GM12878 (cell line): ENCODE results near the gene CLEC4G. TPM values are rescaled to one million over a fixed set of nuclear protein-coding genes. Genes with fewer than 3 reads are reported as not detected.

Experiments used
- ATAC-seq: fragments of 200-7000 bp; cut with Tn5 transposase; 3 replicates; pipeline ENCODE4 v1.9.1; 2020; ENCODE audit warnings: mild to moderate bottlenecking, moderate library complexity
- BruUV-seq: library from RNA; stranded (reverse); fragments of 400-500 nt; replicated peaks from 2 replicates; lab custom pipeline; 2021; lab: Mats Ljungman, UMichigan
- CTCF ChIA-PET: fragments of 300-600 bp; sonication (Branson Sonifier 250); formaldehyde crosslinking; extraction: SDS; loops from one replicate; lab custom pipeline; 2021; ENCODE audit warnings: inconsistent platforms; lab: Yijun Ruan, JAX
- POLR2A ChIA-PET: fragments of 350-600 bp; formaldehyde crosslinking; extraction: SDS; loops from one replicate; lab custom pipeline; 2021; ENCODE audit warnings: inconsistent platforms; lab: Charles Lee
- RAD21 ChIA-PET: fragments of 300-600 bp; sonication (Branson Sonifier 250); formaldehyde crosslinking; loops from one replicate; lab custom pipeline; 2023; ENCODE audit warnings: antibody characterized with exemption; ENCODE audit not compliant: unreplicated experiment; lab: Charles Lee
- SMC1A ChIA-PET: fragments of 300-600 bp; sonication (Branson Sonifier 250); formaldehyde crosslinking; loops from one replicate; lab custom pipeline; 2023; ENCODE audit not compliant: unreplicated experiment, uncharacterized antibody; lab: Charles Lee
- DNase-seq: peaks from one replicate; pipeline ENCODE4 v3.0.0-alpha.2; 2011; ENCODE audit warnings: low read depth, low spot score
- FAIRE-seq: peaks from 3 replicates; lab custom pipeline; 2011; peaks lifted over from hg19 to GRCh38; lab: Jason Lieb, UNC
- H2AFZ ChIP-seq: 2 replicates; pipeline ENCODE4 v1.6.0; 2011; ENCODE audit warnings: low read depth, low read length, control low read depth; ENCODE audit not compliant: control insufficient read depth
- H3K27ac ChIP-seq: 2 replicates; pipeline ENCODE4 v1.5.1; 2011; ENCODE audit warnings: control low read depth; ENCODE audit not compliant: control insufficient read depth, insufficient read depth
- H3K27me3 ChIP-seq, 2 experiments: replicated peaks in 1 of 2; 2 replicates each; pipeline versions ENCODE4 v1.6.0 to v1.6.1; 2011; ENCODE audit warnings: low read length in 1 of 2; ENCODE audit not compliant: control insufficient read depth in 2 of 2, insufficient read depth in 2 of 2
- H3K36me3 ChIP-seq, 2 experiments: 2 replicates each; pipeline ENCODE4 v1.5.1; 2011; ENCODE audit warnings: low read length in 1 of 2; ENCODE audit not compliant: control insufficient read depth in 2 of 2, insufficient read depth in 2 of 2
- H3K4me1 ChIP-seq: 2 replicates; pipeline ENCODE4 v1.6.1; 2011; ENCODE audit warnings: mild to moderate bottlenecking, low read length, moderate library complexity, mixed read lengths; ENCODE audit not compliant: control insufficient read depth, insufficient read depth
- H3K4me2 ChIP-seq: 2 replicates; pipeline ENCODE4 v1.6.0; 2011; ENCODE audit warnings: control low read depth; ENCODE audit not compliant: control insufficient read depth, insufficient read depth
- H3K4me3 ChIP-seq: fragments of 200-600 bp; sonication (generic); 2 replicates; pipeline ENCODE4 v1.5.1; 2016
- H3K79me2 ChIP-seq: 2 replicates; pipeline ENCODE4 v1.6.0; 2011; ENCODE audit warnings: low read length; ENCODE audit not compliant: control insufficient read depth, insufficient read depth
- H3K9ac ChIP-seq: 2 replicates; pipeline ENCODE4 v1.8.0; 2011; ENCODE audit warnings: low read length, control low read depth, mixed read lengths; ENCODE audit not compliant: control insufficient read depth, insufficient read depth
- H3K9me3 ChIP-seq: replicated peaks from 3 replicates; pipeline ENCODE4 v1.5.1; 2011; ENCODE audit warnings: mild to moderate bottlenecking, low read length; ENCODE audit not compliant: control insufficient read depth, insufficient read depth
- H4K20me1 ChIP-seq: 2 replicates; pipeline ENCODE4 v1.6.0; 2011; ENCODE audit not compliant: control insufficient read depth, insufficient read depth
- BRCA1 ChIP-seq: IDR thresholded peaks from 2 replicates; pipeline ENCODE4 v1.6.1; 2011; ENCODE audit warnings: low read depth, low read length, improper control_type of control experiment
- CREB1 ChIP-seq: IDR thresholded peaks from 2 replicates; pipeline ENCODE4 v1.6.1; 2012; ENCODE audit warnings: low read depth, mild to moderate bottlenecking, inconsistent platforms
- CREM ChIP-seq: IDR thresholded peaks from 2 replicates; pipeline ENCODE4 v1.6.1; 2014; ENCODE audit warnings: antibody characterized with exemption, low read depth
- KAT2A ChIP-seq: conservative IDR thresholded peaks from 2 replicates; pipeline ENCODE4 v1.6.1; 2011; ENCODE audit warnings: low read depth, low read length; ENCODE audit not compliant: control insufficient read depth
- MTA2 ChIP-seq: fragments of 450-650 bp; IDR thresholded peaks from 2 replicates; pipeline ENCODE4 v1.6.1; 2016; ENCODE audit warnings: low read depth, mild to moderate bottlenecking, moderate library complexity
- MYC ChIP-seq: IDR thresholded peaks from 2 replicates; pipeline ENCODE4 v1.6.1; 2011; ENCODE audit warnings: mild to moderate bottlenecking, low read length, moderate library complexity, inconsistent platforms; ENCODE audit not compliant: insufficient read depth, insufficient replicate concordance, insufficient read length, severe bottlenecking
- NR2F1 ChIP-seq: fragments of 450-650 bp; conservative IDR thresholded peaks from 2 replicates; pipeline ENCODE4 v1.6.1; 2017; ENCODE audit warnings: mild to moderate bottlenecking
- RUNX3 ChIP-seq: IDR thresholded peaks from 2 replicates; pipeline ENCODE4 v1.6.1; 2012; ENCODE audit warnings: low read length, inconsistent platforms
- SIX5 ChIP-seq: IDR thresholded peaks from 2 replicates; pipeline ENCODE4 v1.6.1; 2011; ENCODE audit warnings: mild to moderate bottlenecking, low read depth, low read length, moderate library complexity; ENCODE audit not compliant: severe bottlenecking
- SMAD5 ChIP-seq: IDR thresholded peaks from 2 replicates; pipeline ENCODE4 v1.6.1; 2016; ENCODE audit warnings: antibody characterized with exemption, low read depth
- SREBF2 ChIP-seq: IDR thresholded peaks from 2 replicates; pipeline ENCODE4 v1.6.1; 2012; ENCODE audit warnings: mild to moderate bottlenecking, low read length
- TARDBP ChIP-seq: IDR thresholded peaks from 2 replicates; pipeline ENCODE4 v1.6.1; 2016; ENCODE audit warnings: borderline replicate concordance
- TCF12 ChIP-seq: IDR thresholded peaks from 2 replicates; pipeline ENCODE4 v1.6.1; 2011; ENCODE audit warnings: low read depth, mild to moderate bottlenecking, low read length
- ZBED1 ChIP-seq: IDR thresholded peaks from 2 replicates; pipeline ENCODE4 v1.6.1; 2016; ENCODE audit warnings: borderline replicate concordance
- ZNF217 ChIP-seq: fragments of 450-650 bp; IDR thresholded peaks from 2 replicates; pipeline ENCODE4 v1.6.1; 2017; ENCODE audit warnings: antibody characterized with exemption, mild to moderate bottlenecking
- ZNF384 ChIP-seq: IDR thresholded peaks from 2 replicates; pipeline ENCODE4 v1.6.1; 2012; ENCODE audit warnings: low read depth, mild to moderate bottlenecking, low read length, improper control_type of control experiment, borderline replicate concordance
- WGBS: methylation state at CpG from one replicate; pipeline ENCODE4 v1.1.6; 2016; ENCODE audit warnings: low lambda C conversion rate; ENCODE audit not compliant: insufficient replicate concordance, insufficient coverage; ENCODE audit errors: missing lambda C conversion rate; 5-methylcytosine and 5-hydroxymethylcytosine counted together
- in situ Hi-C: fragments of 300-500 bp; cut with MboI; formaldehyde crosslinking; loops from 9 replicates; pipeline ENCODE4 v1.14.3; 2018; ENCODE audit warnings: mixed read lengths
- intact Hi-C: fragments of 100-400 bp; cut with micrococcal nuclease; formaldehyde crosslinking; loops from one replicate; pipeline ENCODE4 v1.14.2; 2022; ENCODE audit not compliant: unreplicated experiment
- polyA plus RNA-seq, 11 experiments: library from polyadenylated mRNA; depleted of rRNA in 4 of 11; unstranded in 6 of 11; stranded (reverse) in 5 of 11; fragments of >200 nt; fragmentation: Nextera tagmentation in 4 of 11; fragmentation: Illumina TruSeq in 1 of 11; extraction: Ambion mirVana in 4 of 11; extraction: Trizol in 1 of 11; gene quantifications; 1 replicate in 1 of 11; 2 replicates in 10 of 11; pipeline versions ENCODE4 v1.2.1 to v1.2.3, GENCODE V29; 2011 to 2016; ENCODE audit warnings: inconsistent platforms in 2 of 11, missing spikeins in 2 of 11, low read depth in 1 of 11
- total RNA-seq, 4 experiments: library from RNA; depleted of rRNA in 3 of 4; stranded (reverse); fragments of >200 nt in 3 of 4; fragmentation: Illumina TruSeq in 1 of 4; extraction: Trizol in 1 of 4; gene quantifications; 2 replicates each; pipeline versions ENCODE4 v1.2.1 to v1.2.3, GENCODE V29; 2013 to 2021
- TF ChIP-seq, protein P1 (sequence below): fragments of 450-650 bp; IDR thresholded peaks from 2 replicates; pipeline ENCODE4 v1.6.1; 2017; ENCODE audit warnings: mild to moderate bottlenecking, moderate library complexity
- TF ChIP-seq, protein P2 (sequence below): fragments of 450-650 bp; IDR thresholded peaks from 2 replicates; pipeline ENCODE4 v1.6.1; 2018; ENCODE audit warnings: mild to moderate bottlenecking, low read depth, moderate library complexity; ENCODE audit not compliant: partially characterized antibody
- TF ChIP-seq, protein P3 (sequence below): IDR thresholded peaks from 2 replicates; pipeline ENCODE4 v1.6.1; 2011; ENCODE audit warnings: low read depth, mild to moderate bottlenecking, low read length, moderate library complexity, borderline replicate concordance; ENCODE audit errors: extremely low read depth

The CLEC4G gene
- total and polyA plus RNA-seq, 10 of the 15 experiments (the other 5 are each of a cell fraction or from before 2014, with no cell fraction given), result 0.04 TPM; not detected in 9

DNA sequence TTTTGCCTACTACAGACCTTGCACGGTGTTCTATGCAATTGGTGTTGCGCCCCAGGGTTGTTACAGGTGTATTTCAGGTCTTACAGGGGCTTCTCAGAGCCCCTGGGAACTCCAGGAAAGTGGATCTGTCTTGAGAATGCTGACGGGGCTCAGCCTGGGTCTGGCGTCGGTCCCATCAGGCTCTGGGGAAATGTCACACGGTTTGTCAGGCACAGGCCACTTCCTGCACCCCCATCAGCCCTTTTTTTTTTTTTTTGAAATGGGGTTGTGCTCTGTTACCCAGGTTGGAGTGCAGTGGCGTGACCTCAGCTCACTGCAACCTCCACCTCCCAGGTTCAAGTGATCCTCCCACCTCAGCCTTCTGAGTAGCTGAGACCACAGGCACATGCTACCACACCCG is 13.2 kb downstream of the CLEC4G start:
- ATAC-seq, result peak; percentile 50
- peak overlapping the region; percentile 59 for H2AFZ ChIP-seq
- in situ Hi-C loops (no loop called here), intact Hi-C loops (loop anchor here (1.0 kb wide), 1 partner anchor 25 kb away; no protein-coding TSS in a partner anchor)
- DNase-seq, result no peak
- CTCF ChIA-PET, result interaction anchor here (1.7 kb wide), 1 partner anchor 151 kb away, joined by 4 read pairs; no protein-coding TSS in a partner anchor
- no peak for FAIRE-seq
- no peaks in the 10 kb centered on the region for H3K27me3 ChIP-seq
- RAD21 ChIA-PET, result interaction anchor here (0.8 to 1.3 kb wide), 2 partner anchors 9 to 22 kb away, joined by 3 to 4 read pairs; no protein-coding TSS in a partner anchor
- no peaks in the 10 kb centered on the region for H3K36me3 ChIP-seq
- H3K4me2 ChIP-seq, result no peak overlapping the region; the same call in 1 of the 2 replicates
- SMC1A ChIA-PET, result interaction anchor here (0.9 kb wide), 1 partner anchor 20 kb away, joined by 4 read pairs; no protein-coding TSS in a partner anchor
- H3K9me3 ChIP-seq, result peaks cover 8% of the 10 kb centered on the region; the same call in 2 of the 3 replicates
- H3K79me2 ChIP-seq, result no peaks in the 10 kb centered on the region
- POLR2A ChIA-PET, result interaction anchor here (0.6 to 1.0 kb wide), 2 partner anchors 18 to 617 kb away, joined by 3 to 5 read pairs; no protein-coding TSS in a partner anchor
- H3K4me3 ChIP-seq, result no peak overlapping the region
- peak overlapping the region; percentile 76 for H3K27ac ChIP-seq
- H4K20me1 ChIP-seq, result no peaks in the 10 kb centered on the region
- H3K4me1 ChIP-seq, result peaks cover 21% of the 10 kb centered on the region
- WGBS, result 14% methylated on average over 7 of the region's 8 CpGs
- no TSS peak for BruUV-seq
- peak overlapping the region; percentile 43; the same call in 1 of the 2 replicates for H3K9ac ChIP-seq
- TF ChIP-seq, protein P1, sequence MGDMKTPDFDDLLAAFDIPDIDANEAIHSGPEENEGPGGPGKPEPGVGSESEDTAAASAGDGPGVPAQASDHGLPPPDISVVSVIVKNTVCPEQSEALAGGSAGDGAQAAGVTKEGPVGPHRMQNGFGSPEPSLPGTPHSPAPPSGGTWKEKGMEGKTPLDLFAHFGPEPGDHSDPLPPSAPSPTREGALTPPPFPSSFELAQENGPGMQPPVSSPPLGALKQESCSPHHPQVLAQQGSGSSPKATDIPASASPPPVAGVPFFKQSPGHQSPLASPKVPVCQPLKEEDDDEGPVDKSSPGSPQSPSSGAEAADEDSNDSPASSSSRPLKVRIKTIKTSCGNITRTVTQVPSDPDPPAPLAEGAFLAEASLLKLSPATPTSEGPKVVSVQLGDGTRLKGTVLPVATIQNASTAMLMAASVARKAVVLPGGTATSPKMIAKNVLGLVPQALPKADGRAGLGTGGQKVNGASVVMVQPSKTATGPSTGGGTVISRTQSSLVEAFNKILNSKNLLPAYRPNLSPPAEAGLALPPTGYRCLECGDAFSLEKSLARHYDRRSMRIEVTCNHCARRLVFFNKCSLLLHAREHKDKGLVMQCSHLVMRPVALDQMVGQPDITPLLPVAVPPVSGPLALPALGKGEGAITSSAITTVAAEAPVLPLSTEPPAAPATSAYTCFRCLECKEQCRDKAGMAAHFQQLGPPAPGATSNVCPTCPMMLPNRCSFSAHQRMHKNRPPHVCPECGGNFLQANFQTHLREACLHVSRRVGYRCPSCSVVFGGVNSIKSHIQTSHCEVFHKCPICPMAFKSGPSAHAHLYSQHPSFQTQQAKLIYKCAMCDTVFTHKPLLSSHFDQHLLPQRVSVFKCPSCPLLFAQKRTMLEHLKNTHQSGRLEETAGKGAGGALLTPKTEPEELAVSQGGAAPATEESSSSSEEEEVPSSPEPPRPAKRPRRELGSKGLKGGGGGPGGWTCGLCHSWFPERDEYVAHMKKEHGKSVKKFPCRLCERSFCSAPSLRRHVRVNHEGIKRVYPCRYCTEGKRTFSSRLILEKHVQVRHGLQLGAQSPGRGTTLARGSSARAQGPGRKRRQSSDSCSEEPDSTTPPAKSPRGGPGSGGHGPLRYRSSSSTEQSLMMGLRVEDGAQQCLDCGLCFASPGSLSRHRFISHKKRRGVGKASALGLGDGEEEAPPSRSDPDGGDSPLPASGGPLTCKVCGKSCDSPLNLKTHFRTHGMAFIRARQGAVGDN, result no peak
- peak; percentile 31; the same call in 1 of the 2 replicates for TF ChIP-seq ZNF384
- TF ChIP-seq MYC, result no peak
- no peak for TF ChIP-seq KAT2A
- no peak for TF ChIP-seq ZNF217
- TF ChIP-seq, protein P2, sequence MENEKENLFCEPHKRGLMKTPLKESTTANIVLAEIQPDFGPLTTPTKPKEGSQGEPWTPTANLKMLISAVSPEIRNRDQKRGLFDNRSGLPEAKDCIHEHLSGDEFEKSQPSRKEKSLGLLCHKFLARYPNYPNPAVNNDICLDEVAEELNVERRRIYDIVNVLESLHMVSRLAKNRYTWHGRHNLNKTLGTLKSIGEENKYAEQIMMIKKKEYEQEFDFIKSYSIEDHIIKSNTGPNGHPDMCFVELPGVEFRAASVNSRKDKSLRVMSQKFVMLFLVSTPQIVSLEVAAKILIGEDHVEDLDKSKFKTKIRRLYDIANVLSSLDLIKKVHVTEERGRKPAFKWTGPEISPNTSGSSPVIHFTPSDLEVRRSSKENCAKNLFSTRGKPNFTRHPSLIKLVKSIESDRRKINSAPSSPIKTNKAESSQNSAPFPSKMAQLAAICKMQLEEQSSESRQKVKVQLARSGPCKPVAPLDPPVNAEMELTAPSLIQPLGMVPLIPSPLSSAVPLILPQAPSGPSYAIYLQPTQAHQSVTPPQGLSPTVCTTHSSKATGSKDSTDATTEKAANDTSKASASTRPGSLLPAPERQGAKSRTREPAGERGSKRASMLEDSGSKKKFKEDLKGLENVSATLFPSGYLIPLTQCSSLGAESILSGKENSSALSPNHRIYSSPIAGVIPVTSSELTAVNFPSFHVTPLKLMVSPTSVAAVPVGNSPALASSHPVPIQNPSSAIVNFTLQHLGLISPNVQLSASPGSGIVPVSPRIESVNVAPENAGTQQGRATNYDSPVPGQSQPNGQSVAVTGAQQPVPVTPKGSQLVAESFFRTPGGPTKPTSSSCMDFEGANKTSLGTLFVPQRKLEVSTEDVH, result no peak
- no peak for TF ChIP-seq MTA2
- TF ChIP-seq NR2F1, result peak; percentile 31; the same call in 1 of the 2 replicates
- peak; percentile 51; the same call in 1 of the 2 replicates for TF ChIP-seq RUNX3
- TF ChIP-seq, protein P3, sequence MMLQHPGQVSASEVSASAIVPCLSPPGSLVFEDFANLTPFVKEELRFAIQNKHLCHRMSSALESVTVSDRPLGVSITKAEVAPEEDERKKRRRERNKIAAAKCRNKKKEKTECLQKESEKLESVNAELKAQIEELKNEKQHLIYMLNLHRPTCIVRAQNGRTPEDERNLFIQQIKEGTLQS, result no peak
- no peak for TF ChIP-seq SREBF2
- TF ChIP-seq ZBED1, result no peak
- TF ChIP-seq CREB1, result no peak
- no peak for TF ChIP-seq BRCA1
- 0 out of 2 replicates have a peak, but pooled peaks have one; percentile 37 for TF ChIP-seq TCF12
- TF ChIP-seq SMAD5, result no peak
- TF ChIP-seq TARDBP, result no peak
- TF ChIP-seq SIX5, result no peak
- 0 out of 2 replicates have a peak, but pooled peaks have one; percentile 16 for TF ChIP-seq CREM
